Peyer's patch (tissue), 4 donors: Measurements from ENCODE around the gene PTF1A.

Experiments used
- POLR2A ChIP-seq, 2 donors: fragments of 450-650 bp; IDR thresholded peaks; one replicate each; pipeline ENCODE4 v1.5.1; 2017; ENCODE audit warnings: antibody characterized with exemption in 2 of 2, mild to moderate bottlenecking in 2 of 2, moderate library complexity in 2 of 2
- TF ChIP-seq, protein P1 (sequence below), 6 experiments: fragments of 450-650 bp in 4 of 6; fragments of 200-600 bp in 2 of 6; sonication (generic) in 1 of 6; IDR thresholded peaks; one replicate each; pipeline ENCODE4 v1.5.1; 2017 to 2019; ENCODE audit warnings: antibody characterized with exemption in 6 of 6, mild to moderate bottlenecking in 3 of 6, moderate library complexity in 1 of 6

DNA sequence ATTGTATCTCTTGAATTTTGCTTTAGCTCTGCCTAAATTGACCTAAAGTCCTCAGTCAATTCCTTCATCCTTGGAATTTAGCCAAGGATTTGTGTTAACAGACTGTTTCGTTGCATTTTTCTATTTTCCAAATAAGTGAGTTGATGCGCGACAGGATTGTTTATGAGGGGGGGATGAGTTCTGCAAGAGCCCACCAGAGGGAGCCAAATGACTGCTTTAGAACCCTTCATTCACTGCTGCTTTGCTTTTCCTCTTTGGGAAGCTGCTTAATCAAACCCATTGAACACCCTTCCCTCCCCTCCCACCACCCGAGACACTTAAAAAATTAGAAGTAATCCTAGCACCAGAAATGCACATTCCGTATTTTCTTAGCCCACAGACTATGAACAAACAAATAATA lies 33.7 kb upstream of the PTF1A start:
- TF ChIP-seq POLR2A (IDR thresholded peaks at IDR 0.05) = no peak
- TF ChIP-seq, protein P1, sequence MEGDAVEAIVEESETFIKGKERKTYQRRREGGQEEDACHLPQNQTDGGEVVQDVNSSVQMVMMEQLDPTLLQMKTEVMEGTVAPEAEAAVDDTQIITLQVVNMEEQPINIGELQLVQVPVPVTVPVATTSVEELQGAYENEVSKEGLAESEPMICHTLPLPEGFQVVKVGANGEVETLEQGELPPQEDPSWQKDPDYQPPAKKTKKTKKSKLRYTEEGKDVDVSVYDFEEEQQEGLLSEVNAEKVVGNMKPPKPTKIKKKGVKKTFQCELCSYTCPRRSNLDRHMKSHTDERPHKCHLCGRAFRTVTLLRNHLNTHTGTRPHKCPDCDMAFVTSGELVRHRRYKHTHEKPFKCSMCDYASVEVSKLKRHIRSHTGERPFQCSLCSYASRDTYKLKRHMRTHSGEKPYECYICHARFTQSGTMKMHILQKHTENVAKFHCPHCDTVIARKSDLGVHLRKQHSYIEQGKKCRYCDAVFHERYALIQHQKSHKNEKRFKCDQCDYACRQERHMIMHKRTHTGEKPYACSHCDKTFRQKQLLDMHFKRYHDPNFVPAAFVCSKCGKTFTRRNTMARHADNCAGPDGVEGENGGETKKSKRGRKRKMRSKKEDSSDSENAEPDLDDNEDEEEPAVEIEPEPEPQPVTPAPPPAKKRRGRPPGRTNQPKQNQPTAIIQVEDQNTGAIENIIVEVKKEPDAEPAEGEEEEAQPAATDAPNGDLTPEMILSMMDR (IDR thresholded peaks at IDR 0.05) = peak in 5 of 6 experiments; percentile 40 to 75 (median 72)
